Endothelial cell of umbilical vein (primary cell): ENCODE measurements around the gene TRIM17.

ENCODE experiments used
- EZH2 ChIP-seq: IDR thresholded peaks from 2 replicates; pipeline ENCODE4 v1.6.1; 2012; ENCODE audit warnings: borderline replicate concordance, low read depth, mild to moderate bottlenecking, moderate library complexity, low read length, inconsistent platforms; ENCODE audit not compliant: severe bottlenecking
- MYC ChIP-seq: IDR thresholded peaks from one replicate; pipeline ENCODE4 v1.6.1; 2011; ENCODE audit warnings: mild to moderate bottlenecking, low read depth, low read length
- POLR2A ChIP-seq: IDR thresholded peaks from 2 replicates; pipeline ENCODE4 v1.6.1; 2012; ENCODE audit warnings: low read depth, mild to moderate bottlenecking, control low read depth, low read length
- POLR2AphosphoS5 ChIP-seq: IDR thresholded peaks from 2 replicates; pipeline ENCODE4 v1.6.1; 2012; ENCODE audit warnings: low read depth, mild to moderate bottlenecking, control low read depth, low read length, moderate library complexity; ENCODE audit not compliant: insufficient read depth
- TF ChIP-seq, protein P1 (sequence below), 2 donors: IDR thresholded peaks; 1 replicate in 1 of 2; 2 replicates in 1 of 2; pipeline ENCODE4 v1.5.1; 2011; ENCODE audit warnings: low read length in 2 of 2, mild to moderate bottlenecking in 2 of 2, moderate library complexity in 2 of 2, control low read depth in 1 of 2, inconsistent platforms in 1 of 2, low read depth in 1 of 2; ENCODE audit not compliant: insufficient read depth in 1 of 2; ENCODE audit errors: extremely low read depth in 1 of 2

- TF ChIP-seq POLR2A (no peak), EZH2 (no peak), POLR2AphosphoS5 (no peak), MYC (no peak)
- TF ChIP-seq, protein P1, sequence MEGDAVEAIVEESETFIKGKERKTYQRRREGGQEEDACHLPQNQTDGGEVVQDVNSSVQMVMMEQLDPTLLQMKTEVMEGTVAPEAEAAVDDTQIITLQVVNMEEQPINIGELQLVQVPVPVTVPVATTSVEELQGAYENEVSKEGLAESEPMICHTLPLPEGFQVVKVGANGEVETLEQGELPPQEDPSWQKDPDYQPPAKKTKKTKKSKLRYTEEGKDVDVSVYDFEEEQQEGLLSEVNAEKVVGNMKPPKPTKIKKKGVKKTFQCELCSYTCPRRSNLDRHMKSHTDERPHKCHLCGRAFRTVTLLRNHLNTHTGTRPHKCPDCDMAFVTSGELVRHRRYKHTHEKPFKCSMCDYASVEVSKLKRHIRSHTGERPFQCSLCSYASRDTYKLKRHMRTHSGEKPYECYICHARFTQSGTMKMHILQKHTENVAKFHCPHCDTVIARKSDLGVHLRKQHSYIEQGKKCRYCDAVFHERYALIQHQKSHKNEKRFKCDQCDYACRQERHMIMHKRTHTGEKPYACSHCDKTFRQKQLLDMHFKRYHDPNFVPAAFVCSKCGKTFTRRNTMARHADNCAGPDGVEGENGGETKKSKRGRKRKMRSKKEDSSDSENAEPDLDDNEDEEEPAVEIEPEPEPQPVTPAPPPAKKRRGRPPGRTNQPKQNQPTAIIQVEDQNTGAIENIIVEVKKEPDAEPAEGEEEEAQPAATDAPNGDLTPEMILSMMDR (IDR thresholded peaks at IDR 0.05; ENCODE audit: extremely low read depth in 1 of 2, insufficient read depth in 1 of 2, low read depth in 1 of 2, low read length in 2 of 2): no peak
Measured at GRCh38 chr1:228370941-228371740, 45.5 kb downstream of the TRIM17 start.
